ENCODE measurements around the gene RAB18.

The RAB18 gene

GRCh38 chr10:27504007-27504807 lies at the start of gene RAB18:
Gene RAB18, plus strand, starts transcription at chr10:27504304. Its CDS starts 66 bp downstream, at chr10:27504370.
- peaks cover 50% of the 10 kb centered on the region for H3K79me2 ChIP-seq (ENCODE audit: insufficient read depth, low read length)

GRCh38 chr10:27454837-27455236 lies 49.3 kb upstream of the RAB18 start:
- no peaks in the 10 kb centered on the region for H3K36me3 ChIP-seq (ENCODE audit: insufficient read depth, low read length)
- no peak overlapping the region for H3K4me2 ChIP-seq (ENCODE audit: low read depth, low read length, poor library complexity, severe bottlenecking)
- peaks cover 13% of the 10 kb centered on the region for H3K4me1 ChIP-seq (ENCODE audit: insufficient read depth, low read length, poor library complexity, severe bottlenecking)
- no peak overlapping the region for H3K9ac ChIP-seq (ENCODE audit: low read depth, low read length, poor library complexity, severe bottlenecking)
- TF ChIP-seq, protein P1, sequence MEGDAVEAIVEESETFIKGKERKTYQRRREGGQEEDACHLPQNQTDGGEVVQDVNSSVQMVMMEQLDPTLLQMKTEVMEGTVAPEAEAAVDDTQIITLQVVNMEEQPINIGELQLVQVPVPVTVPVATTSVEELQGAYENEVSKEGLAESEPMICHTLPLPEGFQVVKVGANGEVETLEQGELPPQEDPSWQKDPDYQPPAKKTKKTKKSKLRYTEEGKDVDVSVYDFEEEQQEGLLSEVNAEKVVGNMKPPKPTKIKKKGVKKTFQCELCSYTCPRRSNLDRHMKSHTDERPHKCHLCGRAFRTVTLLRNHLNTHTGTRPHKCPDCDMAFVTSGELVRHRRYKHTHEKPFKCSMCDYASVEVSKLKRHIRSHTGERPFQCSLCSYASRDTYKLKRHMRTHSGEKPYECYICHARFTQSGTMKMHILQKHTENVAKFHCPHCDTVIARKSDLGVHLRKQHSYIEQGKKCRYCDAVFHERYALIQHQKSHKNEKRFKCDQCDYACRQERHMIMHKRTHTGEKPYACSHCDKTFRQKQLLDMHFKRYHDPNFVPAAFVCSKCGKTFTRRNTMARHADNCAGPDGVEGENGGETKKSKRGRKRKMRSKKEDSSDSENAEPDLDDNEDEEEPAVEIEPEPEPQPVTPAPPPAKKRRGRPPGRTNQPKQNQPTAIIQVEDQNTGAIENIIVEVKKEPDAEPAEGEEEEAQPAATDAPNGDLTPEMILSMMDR (conservative IDR thresholded peaks at IDR 0.05; ENCODE audit: low read length), result no peak
- no peak for TF ChIP-seq EZH2phosphoT487 (IDR thresholded peaks at IDR 0.05; ENCODE audit: borderline replicate concordance)
- H3F3A ChIP-seq (ENCODE audit: low read depth), result no peaks in the 10 kb centered on the region
- no peaks in the 10 kb centered on the region for H3K27me3 ChIP-seq (ENCODE audit: insufficient read depth, low read length, poor library complexity, severe bottlenecking)
- no peaks in the 10 kb centered on the region for H3K79me2 ChIP-seq (ENCODE audit: insufficient read depth, low read length)
- H2AFZ ChIP-seq (ENCODE audit: low read length), result no peak overlapping the region
- no peaks in the 10 kb centered on the region for H3K9me2 ChIP-seq (replicated peaks; ENCODE audit: low read depth, low read length)
- no peaks in the 10 kb centered on the region for H3K9me3 ChIP-seq (ENCODE audit: insufficient read depth, low read depth, low read length)
- H3K4me3 ChIP-seq (ENCODE audit: low read length, poor library complexity, severe bottlenecking), result no peak overlapping the region
- no peaks in the 10 kb centered on the region for H4K20me1 ChIP-seq (ENCODE audit: insufficient read depth, low read length, poor library complexity, severe bottlenecking)

More at GRCh38 chr10:27504007-27504807, at the start of gene RAB18:
- Histone ChIP-seq H4K20me1 (ENCODE audit: insufficient read depth, low read length, poor library complexity, severe bottlenecking) (peaks cover 47% of the 10 kb centered on the region), H3K36me3 (ENCODE audit: insufficient read depth, low read length) (no peaks in the 10 kb centered on the region), H3F3A (ENCODE audit: low read depth) (no peaks in the 10 kb centered on the region), H3K27me3 (ENCODE audit: insufficient read depth, low read length, poor library complexity, severe bottlenecking) (peaks cover 29% of the 10 kb centered on the region), H3K4me2 (ENCODE audit: low read depth, low read length, poor library complexity, severe bottlenecking) (peak within 1 kb of the TSS; percentile 98), H3K9me2 (replicated peaks; ENCODE audit: low read depth, low read length) (no peaks in the 10 kb centered on the region), H3K9me3 (ENCODE audit: insufficient read depth, low read depth, low read length) (no peaks in the 10 kb centered on the region), H3K4me1 (ENCODE audit: insufficient read depth, low read length, poor library complexity, severe bottlenecking) (peaks cover 32% of the 10 kb centered on the region), H3K4me3 (ENCODE audit: low read length, poor library complexity, severe bottlenecking) (peak within 1 kb of the TSS; percentile 95), H3K9ac (ENCODE audit: low read depth, low read length, poor library complexity, severe bottlenecking) (peak within 1 kb of the TSS; percentile 95), H2AFZ (ENCODE audit: low read length) (peak within 1 kb of the TSS; percentile 86)
- TF ChIP-seq EZH2phosphoT487 (IDR thresholded peaks at IDR 0.05; ENCODE audit: borderline replicate concordance), result no peak
- TF ChIP-seq, protein P1 (conservative IDR thresholded peaks at IDR 0.05; ENCODE audit: low read length), result no peak; the same call in 1 of the 2 replicates

DNA sequence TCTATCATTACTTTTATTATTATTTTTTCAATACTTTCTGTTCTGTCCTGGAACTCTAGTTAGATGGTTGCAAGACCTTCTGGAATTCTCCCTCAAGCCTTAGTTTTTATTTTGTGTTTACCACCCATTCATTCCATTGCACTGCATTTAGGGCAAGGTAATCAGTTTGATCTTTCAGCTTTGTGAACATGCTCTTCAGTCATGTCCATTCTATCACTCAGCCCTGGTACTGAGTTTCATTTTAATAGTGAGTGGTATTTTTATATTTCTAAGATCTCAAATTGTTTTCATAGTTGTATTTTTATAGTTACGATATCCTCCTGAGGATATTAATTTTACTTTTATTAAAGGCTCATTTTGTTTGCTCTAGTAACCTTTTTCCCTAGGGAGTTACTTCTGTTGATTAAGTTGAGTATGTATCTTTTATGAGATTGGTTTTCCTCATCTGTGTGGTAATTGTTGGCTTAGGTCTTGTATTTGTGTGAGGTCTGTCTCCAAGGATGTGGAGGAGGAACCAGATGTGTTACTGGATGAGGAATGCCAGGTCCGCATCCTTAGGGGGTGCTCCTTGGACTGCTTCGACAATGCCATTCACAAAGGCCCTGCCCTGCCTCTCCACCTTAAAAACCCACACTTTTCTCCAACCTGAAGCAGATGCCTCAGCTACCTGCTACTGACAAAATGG lies 46.7 kb upstream of the RAB18 start:
- Histone ChIP-seq H3K27me3 (ENCODE audit: insufficient read depth, low read length, poor library complexity, severe bottlenecking) (no peaks in the 10 kb centered on the region), H3K9ac (ENCODE audit: low read depth, low read length, poor library complexity, severe bottlenecking) (no peak overlapping the region), H4K20me1 (ENCODE audit: insufficient read depth, low read length, poor library complexity, severe bottlenecking) (no peaks in the 10 kb centered on the region), H2AFZ (ENCODE audit: low read length) (no peak overlapping the region), H3K36me3 (ENCODE audit: insufficient read depth, low read length) (no peaks in the 10 kb centered on the region), H3K4me3 (ENCODE audit: low read length, poor library complexity, severe bottlenecking) (no peak overlapping the region), H3K9me3 (ENCODE audit: insufficient read depth, low read depth, low read length) (no peaks in the 10 kb centered on the region), H3K79me2 (ENCODE audit: insufficient read depth, low read length) (no peaks in the 10 kb centered on the region), H3F3A (ENCODE audit: low read depth) (no peaks in the 10 kb centered on the region), H3K4me1 (ENCODE audit: insufficient read depth, low read length, poor library complexity, severe bottlenecking) (peaks cover 13% of the 10 kb centered on the region), H3K4me2 (ENCODE audit: low read depth, low read length, poor library complexity, severe bottlenecking) (peak overlapping the region; percentile 32), H3K9me2 (replicated peaks; ENCODE audit: low read depth, low read length) (no peaks in the 10 kb centered on the region)
- TF ChIP-seq, protein P1 (conservative IDR thresholded peaks at IDR 0.05; ENCODE audit: low read length), result no peak
- TF ChIP-seq EZH2phosphoT487 (IDR thresholded peaks at IDR 0.05; ENCODE audit: borderline replicate concordance), result no peak
